Non-pigmented ciliary epithelial cell (primary cell): Measurements from ENCODE around the gene EDARADD.
"Not testable (repeated sequence)": the region's sequence is repeated elsewhere in the genome, so short reads cannot be mapped to it uniquely, and the experiment has no call there.

Source experiments
- DNase-seq: peaks from one replicate; pipeline ENCODE4 v3.0.0-alpha.2; 2010; ENCODE audit warnings: low read depth

Gene EDARADD

DNA sequence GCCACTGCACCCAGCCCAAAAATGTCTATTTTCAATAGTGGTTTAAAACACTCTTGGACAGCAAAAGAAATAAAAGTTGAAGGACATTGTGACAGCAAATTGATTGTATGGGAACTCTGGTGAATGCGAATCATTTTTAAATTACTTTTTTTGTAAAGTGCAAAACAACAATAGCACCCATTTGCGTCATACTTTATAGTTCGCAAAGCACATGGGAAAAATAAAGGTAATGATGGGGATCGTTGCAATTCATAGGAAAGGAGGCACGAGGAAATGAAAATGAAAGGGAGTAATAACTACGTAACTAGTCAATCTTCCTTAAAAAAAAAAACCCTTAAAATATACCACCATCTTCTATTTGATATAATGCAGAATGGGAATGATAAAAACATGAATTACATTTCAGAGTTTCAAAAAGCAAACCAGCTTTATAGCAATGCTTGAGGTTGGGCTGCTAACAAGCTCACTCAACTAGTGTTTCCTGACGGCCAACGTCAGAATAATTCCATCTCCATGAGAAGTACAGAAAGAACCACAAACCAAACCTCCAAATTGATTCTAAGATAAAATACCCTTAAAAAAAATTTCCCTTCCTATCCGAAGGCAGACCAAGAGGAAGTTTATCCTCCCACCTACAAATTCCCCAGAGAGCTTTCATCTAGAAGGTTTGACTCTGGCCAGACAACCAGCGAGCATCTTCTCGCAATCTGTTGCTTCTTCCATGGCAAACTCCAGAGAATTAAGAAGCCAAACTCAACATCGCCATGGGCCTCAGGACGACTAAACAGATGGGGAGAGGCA, at the start of gene EDARADD:
EDARADD (plus strand) TSS at position 606 of the 801 bp plus-strand sequence; CDS start at position 765, 159 bp downstream.
- peak; percentile 60 for DNase-seq

DNA sequence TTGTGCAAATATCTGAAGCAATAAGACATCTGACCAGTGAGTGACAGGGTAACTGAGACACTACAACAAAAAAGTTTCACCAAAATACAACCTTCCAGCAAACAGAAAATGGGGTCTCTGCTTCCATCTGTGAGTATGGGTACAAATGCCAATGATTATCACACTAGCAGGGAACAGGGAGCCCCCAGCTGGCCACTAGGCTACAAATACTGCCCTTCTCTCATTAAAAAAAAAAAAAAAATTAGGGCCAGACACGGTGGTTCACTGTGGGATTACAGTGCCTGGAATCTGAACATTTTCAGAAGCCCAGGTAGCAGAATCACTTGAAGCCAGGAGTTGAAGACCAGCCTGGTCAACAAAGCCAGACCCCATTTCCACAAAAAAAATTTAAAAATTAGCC, 48.4 kb upstream of the EDARADD start:
- no peak for DNase-seq

- no peak for DNase-seq
These were observed 46.0 kb upstream of the EDARADD start for GRCh38 chr1:236348071-236348470.

DNA sequence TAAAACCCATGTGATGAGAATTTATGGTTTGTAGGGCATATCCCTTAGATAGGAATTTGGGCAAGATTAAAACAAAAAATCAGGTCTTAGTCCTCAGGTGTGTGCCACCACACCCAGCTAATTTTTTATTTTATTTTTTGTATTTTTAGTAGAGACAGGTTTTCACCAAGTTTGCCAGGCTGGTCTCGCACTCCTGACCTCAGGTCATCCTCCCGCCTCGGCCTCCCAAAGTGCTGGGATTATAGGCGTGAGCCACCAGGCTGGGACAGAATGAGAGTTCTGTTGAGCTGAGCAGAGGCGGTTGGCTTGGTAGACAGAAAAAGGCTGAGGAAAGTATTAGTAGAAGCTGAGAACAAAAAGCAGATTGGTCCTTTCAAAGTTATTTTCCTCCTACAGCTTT, 43.8 kb upstream of the EDARADD start:
- DNase-seq: no peak

- DNase-seq: no peak
These were observed 42.1 kb upstream of the EDARADD start for GRCh38 chr1:236351875-236352573.

GRCh38 chr1:236352747-236353146, 41.3 kb upstream of the EDARADD start:
- DNase-seq: not testable (repeated sequence)

- no peak for DNase-seq
These were observed 40.3 kb upstream of the EDARADD start for GRCh38 chr1:236353813-236354212.

DNA sequence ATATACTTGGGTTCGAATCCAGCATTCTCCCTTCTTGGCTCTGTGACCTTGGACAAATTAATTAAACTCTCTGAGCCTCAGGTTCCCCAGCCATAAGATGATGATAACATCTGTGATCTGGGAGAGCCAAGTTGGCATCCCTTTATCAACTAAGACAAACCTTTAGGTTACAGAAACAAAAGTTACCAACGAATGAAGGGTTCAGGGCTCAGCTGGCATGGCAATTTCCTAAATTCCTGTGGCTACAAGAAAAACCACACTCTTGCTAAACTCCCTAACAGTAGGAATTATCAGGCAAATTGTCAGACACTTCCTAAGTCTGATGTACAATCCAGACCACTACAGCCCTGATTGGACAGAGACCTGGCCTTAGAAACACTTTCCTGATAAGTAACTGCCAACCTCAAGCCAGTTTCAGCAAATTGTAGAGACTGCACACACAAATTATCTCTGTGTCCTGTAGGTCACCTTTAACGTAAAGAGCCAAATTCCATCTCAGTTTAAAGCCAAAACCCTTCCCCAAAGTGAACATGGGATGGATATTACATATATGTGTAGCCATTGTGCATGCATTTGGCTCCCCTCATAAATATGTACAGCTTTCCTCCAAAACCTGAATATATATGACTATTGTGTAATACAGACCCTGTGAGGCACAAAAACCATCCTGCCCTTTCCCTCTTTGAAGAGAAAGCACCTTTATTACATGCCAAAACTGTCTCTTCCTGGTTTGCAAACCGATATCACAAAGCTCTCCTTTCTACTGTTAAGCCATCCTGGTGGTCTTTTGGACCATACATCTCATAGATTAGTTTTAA, 39.5 kb upstream of the EDARADD start:
- peak; percentile 24 for DNase-seq

DNA sequence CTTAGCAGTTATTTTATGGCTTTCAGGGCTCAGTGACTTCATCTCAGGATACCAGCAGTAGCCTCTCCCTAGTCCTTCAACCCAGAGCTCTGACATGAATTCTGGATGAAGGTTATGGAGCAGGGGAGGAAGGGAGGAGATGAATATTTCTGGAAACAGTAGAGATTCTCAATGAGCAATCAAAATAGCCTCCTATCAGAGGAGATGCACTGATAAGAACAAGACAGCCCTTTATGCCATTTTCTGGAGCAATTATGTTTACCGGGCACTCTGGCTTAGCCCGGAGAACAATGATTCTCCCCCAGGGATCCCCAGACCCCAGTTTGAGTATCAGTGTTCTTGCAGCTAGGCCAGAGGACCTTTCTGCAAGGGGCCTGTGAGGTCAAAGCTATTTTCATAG, 37.9 kb upstream of the EDARADD start:
- DNase-seq: no peak

DNA sequence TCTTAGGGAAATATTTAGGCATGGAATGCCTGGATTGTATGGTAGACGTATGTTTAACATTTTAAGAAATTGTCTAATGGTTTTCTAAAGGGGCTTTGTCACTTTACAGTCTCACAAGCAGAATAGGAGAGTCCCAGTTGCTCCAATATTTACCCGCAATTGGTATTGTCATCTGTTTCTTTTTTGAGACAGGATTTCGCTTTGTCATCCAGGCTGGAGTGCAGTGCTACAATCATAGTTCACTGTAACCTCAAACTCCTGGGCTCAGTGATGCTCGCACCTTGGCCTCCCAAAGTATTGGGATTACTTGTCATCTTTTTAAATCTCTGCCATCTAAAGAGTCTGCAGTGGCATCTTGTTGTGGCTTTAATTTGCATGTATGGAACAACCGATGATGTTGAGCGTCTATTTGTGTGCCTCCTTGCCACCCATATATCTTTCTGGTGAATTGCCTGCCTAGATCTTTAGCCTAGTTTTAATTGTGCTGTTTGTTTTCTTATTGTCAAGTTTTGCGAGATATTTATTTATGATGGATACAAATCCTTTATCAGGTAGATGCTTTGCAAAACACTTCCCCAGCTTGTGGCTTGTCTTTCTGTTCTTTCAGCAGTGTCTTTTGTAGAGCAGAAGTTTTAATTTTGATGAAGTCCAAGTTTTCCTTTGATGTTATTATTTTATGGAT, 32.0 kb upstream of the EDARADD start:
- DNase-seq: no peak

GRCh38 chr1:236363237-236363636, 30.8 kb upstream of the EDARADD start:
- no peak for DNase-seq

- no peak for DNase-seq
These were observed 28.0 kb upstream of the EDARADD start for GRCh38 chr1:236365999-236366570.

DNA sequence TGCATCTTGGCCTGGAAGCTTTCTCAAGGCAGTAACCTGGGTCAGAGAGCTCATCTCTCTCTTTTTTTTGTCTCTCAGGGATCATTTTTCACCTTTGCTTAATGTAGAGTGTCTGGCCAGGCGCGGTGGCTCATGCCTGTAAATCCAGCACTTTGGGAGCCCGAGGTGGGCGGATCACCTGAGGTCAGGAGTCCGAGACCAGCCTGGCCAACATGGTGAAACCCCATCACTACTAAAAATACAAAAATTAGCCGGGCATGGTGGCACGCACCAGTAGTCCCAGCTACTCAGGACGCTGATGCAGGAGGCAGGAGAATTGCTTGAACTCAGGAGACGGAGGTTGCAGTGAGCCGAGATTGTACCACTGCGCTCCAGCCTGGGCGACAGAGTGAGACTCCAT, 27.4 kb upstream of the EDARADD start:
- not testable (repeated sequence) for DNase-seq

- no peak for DNase-seq
These were observed 23.7 kb upstream of the EDARADD start for GRCh38 chr1:236370420-236370819.

DNA sequence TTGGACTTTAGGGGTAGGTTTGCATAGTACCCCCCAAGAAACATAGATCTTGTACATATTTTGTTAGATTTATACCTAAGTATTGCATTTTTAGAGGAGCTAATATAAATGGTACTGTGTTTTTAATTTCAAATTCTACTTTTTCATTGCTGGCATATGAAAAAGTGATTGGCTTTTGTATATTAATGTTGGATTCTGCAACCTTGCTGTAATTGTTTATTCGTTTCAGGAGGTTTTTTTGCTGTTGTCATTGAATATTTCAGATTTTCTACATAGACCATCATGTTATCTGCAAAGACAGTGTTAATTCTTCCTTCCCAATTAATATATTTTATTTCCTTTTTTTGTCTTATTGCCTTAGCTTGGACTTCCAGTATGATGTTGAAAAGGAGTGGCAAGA, 23.0 kb upstream of the EDARADD start:
- no peak for DNase-seq

- DNase-seq: no peak
These were observed 16.1 kb upstream of the EDARADD start for GRCh38 chr1:236377832-236378535.

- no peak for DNase-seq
These were observed 12.4 kb upstream of the EDARADD start for GRCh38 chr1:236381565-236382158.

- no peak for DNase-seq
These were observed 5.8 kb upstream of the EDARADD start for GRCh38 chr1:236388332-236388731.

DNA sequence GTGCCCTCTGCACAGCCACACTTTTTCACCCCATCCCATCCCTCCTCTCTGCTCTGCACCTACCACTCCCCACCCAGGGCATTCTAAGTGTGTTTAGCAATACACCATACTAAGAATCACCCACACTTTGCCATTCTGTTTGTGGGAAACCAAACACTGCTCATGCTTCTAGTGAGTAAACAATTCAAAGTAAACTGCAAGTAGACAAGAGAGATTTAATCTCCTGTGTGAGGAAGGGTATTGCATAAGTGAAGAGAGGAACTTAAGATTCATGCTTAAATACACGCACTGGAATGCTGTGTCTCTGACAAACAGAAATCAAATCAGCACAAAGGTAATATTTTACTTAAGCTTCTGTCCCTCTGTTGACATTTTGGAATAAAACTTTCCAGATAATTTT, 4.8 kb upstream of the EDARADD start:
- DNase-seq: no peak

- no peak for DNase-seq
These were observed 3.1 kb upstream of the EDARADD start for GRCh38 chr1:236391008-236391407.

GRCh38 chr1:236392182-236392581, 1.9 kb upstream of the EDARADD start:
- no peak for DNase-seq
